Mucosa of descending colon (tissue), 3 donors: Measurements from ENCODE around the gene PEAK1. TPM values are rescaled to one million over a fixed set of nuclear protein-coding genes. Genes with fewer than 3 reads are reported as not detected.
"Not testable (repeated sequence)": the region's sequence is repeated elsewhere in the genome, so short reads cannot be mapped to it uniquely, and the experiment has no call there.

Experiments used
- ATAC-seq: fragments of 200-7000 bp; cut with Tn5 transposase; one replicate; pipeline ENCODE4 v1.9.1; 2020; ENCODE audit warnings: mild to moderate bottlenecking, moderate library complexity
- DNase-seq, 3 donors: peaks; one replicate each; pipeline ENCODE4 v3.0.0-alpha.2; 2020
- H3K36me3 ChIP-seq: fragments of 200-600 bp; one replicate; pipeline ENCODE4 v1.8.0; 2021; ENCODE audit warnings: low read depth, mild to moderate bottlenecking
- H3K4me1 ChIP-seq: fragments of 200-600 bp; one replicate; pipeline ENCODE4 v1.8.0; 2021; ENCODE audit warnings: low read depth, mild to moderate bottlenecking
- H3K4me3 ChIP-seq: fragments of 200-600 bp; one replicate; pipeline ENCODE4 v1.8.0; 2021; ENCODE audit warnings: mild to moderate bottlenecking
- H3K9me3 ChIP-seq: fragments of 200-600 bp; one replicate; pipeline ENCODE4 v1.8.0; 2021; ENCODE audit warnings: mild to moderate bottlenecking
- CTCF ChIP-seq: fragments of 200-600 bp; IDR thresholded peaks from one replicate; pipeline ENCODE4 v1.8.0; 2022; ENCODE audit warnings: antibody characterized with exemption, mild to moderate bottlenecking
- intact Hi-C, 2 donors: fragments of 100-400 bp; cut with DNase I in 1 of 2; cut with micrococcal nuclease in 1 of 2; formaldehyde crosslinking; loops; one replicate each; pipeline versions ENCODE4 v1.11.0 to v1.11.1; 2022; cut with DNase I, micrococcal nuclease
- total RNA-seq, 3 donors: library from RNA; stranded (reverse); fragmentation: NEBNext Ultra II Directional in 2 of 3; extraction: Animal tissue kit (Norgen Biotek cat#: 25700) in 2 of 3; gene quantifications; one replicate each; pipeline versions ENCODE4 v1.2.1 to v1.2.4, GENCODE V29; 2021 to 2023
- donor health status: DM: no; HTN: no; CAD: no; lungs with moderate emphysema.
- donor health status: DM: no; HTN: no; CAD: no.
- donor health status: DM: no; HTN: yes; CAD: no.

PEAK1 gene
- total RNA-seq, 3 donors from 2014 or later, result 47.9 to 75.3 (median 65.7) TPM

- Histone ChIP-seq H3K4me3 (no peak overlapping the region), H3K9me3 (no peaks in the 10 kb centered on the region), H3K36me3 (no peaks in the 10 kb centered on the region), H3K4me1 (no peaks in the 10 kb centered on the region)
- DNase-seq, result no peak
- intact Hi-C loops, result no loop called here
- no peak for TF ChIP-seq CTCF
- no peak for ATAC-seq
Observed at GRCh38 chr15:77282333-77282732, 137.6 kb downstream of the PEAK1 start.

- DNase-seq, result no peak
- no peak for ATAC-seq
- Histone ChIP-seq H3K9me3 (no peaks in the 10 kb centered on the region), H3K4me3 (no peak overlapping the region), H3K36me3 (no peaks in the 10 kb centered on the region), H3K4me1 (no peaks in the 10 kb centered on the region)
- no peak for TF ChIP-seq CTCF
- intact Hi-C loops, result no loop called here
Observed at GRCh38 chr15:77276943-77277342, 143.0 kb downstream of the PEAK1 start.

- intact Hi-C loops, result no loop called here
- TF ChIP-seq CTCF, result no peak
- Histone ChIP-seq H3K4me1 (no peaks in the 10 kb centered on the region), H3K4me3 (no peak overlapping the region), H3K36me3 (no peaks in the 10 kb centered on the region), H3K9me3 (no peaks in the 10 kb centered on the region)
- DNase-seq (no peak), ATAC-seq (no peak)
Observed at GRCh38 chr15:77276096-77276495, 143.8 kb downstream of the PEAK1 start.

GRCh38 chr15:77273136-77273535, 146.8 kb downstream of the PEAK1 start:
- intact Hi-C loops, H3K4me1 ChIP-seq, DNase-seq, H3K36me3 ChIP-seq, H3K4me3 ChIP-seq, ATAC-seq, H3K9me3 ChIP-seq: not testable (repeated sequence)

- Histone ChIP-seq H3K36me3 (no peaks in the 10 kb centered on the region), H3K9me3 (no peaks in the 10 kb centered on the region), H3K4me3 (no peak overlapping the region), H3K4me1 (no peaks in the 10 kb centered on the region)
- intact Hi-C loops, result no loop called here
- TF ChIP-seq CTCF, result no peak
- DNase-seq (no peak), ATAC-seq (no peak)
Observed at GRCh38 chr15:77266708-77267386, 153.1 kb downstream of the PEAK1 start.

GRCh38 chr15:77255385-77255784, 164.5 kb downstream of the PEAK1 start:
- intact Hi-C loops, result no loop called here
- ATAC-seq, result no peak
- H3K4me3 ChIP-seq, result no peak overlapping the region
- DNase-seq, result no peak
- H3K9me3 ChIP-seq, result no peaks in the 10 kb centered on the region
- no peaks in the 10 kb centered on the region for H3K4me1 ChIP-seq
- no peaks in the 10 kb centered on the region for H3K36me3 ChIP-seq
- no peak for TF ChIP-seq CTCF
